ENCODE data around the gene ITGA3.

GRCh38 chr17:50048988-50049387 lies 6.9 kb upstream of the ITGA3 start:
- no peak for TF ChIP-seq CTCF (IDR thresholded peaks at IDR 0.05)
- no peak for TF ChIP-seq POLR2A (IDR thresholded peaks at IDR 0.05)
